COLO829 (cell line): ENCODE data around the gene MGST3.
"Not testable (repeated sequence)": the region's sequence is repeated elsewhere in the genome, so short reads cannot be mapped to it uniquely, and the experiment has no call there.

Experiments used
- DNase-seq: peaks from one replicate; pipeline ENCODE4 v3.0.0; 2012; ENCODE audit warnings: low spot score

The MGST3 gene

GRCh38 chr1:165629848-165630628, 996 bp upstream of the MGST3 start:
- DNase-seq: no peak

GRCh38 chr1:165631342-165632151, 513 bp downstream of the MGST3 start:
- peak; percentile 45 for DNase-seq

GRCh38 chr1:165632152-165632469, 1.1 kb downstream of the MGST3 start:
- DNase-seq: no peak

GRCh38 chr1:165632491-165632890, 1.5 kb downstream of the MGST3 start:
- no peak for DNase-seq

- no peak for DNase-seq
These were observed 2.6 kb downstream of the MGST3 start for GRCh38 chr1:165633614-165634013.

GRCh38 chr1:165634154-165634921, 3.3 kb downstream of the MGST3 start:
- no peak for DNase-seq

- no peak for DNase-seq
These were observed 4.3 kb downstream of the MGST3 start for GRCh38 chr1:165635329-165635728.

GRCh38 chr1:165635823-165636222, 4.8 kb downstream of the MGST3 start:
- DNase-seq: no peak

- DNase-seq: no peak
These were observed 6.4 kb downstream of the MGST3 start for GRCh38 chr1:165637427-165637826.

GRCh38 chr1:165638211-165638610, 7.2 kb downstream of the MGST3 start:
- not testable (repeated sequence) for DNase-seq

GRCh38 chr1:165639821-165640623, 9.0 kb downstream of the MGST3 start:
- no peak for DNase-seq

GRCh38 chr1:165641231-165641987, 10.4 kb downstream of the MGST3 start:
- DNase-seq: no peak

- DNase-seq: no peak
These were observed 13.2 kb downstream of the MGST3 start for GRCh38 chr1:165644064-165644735.

GRCh38 chr1:165645654-165646366, 14.8 kb downstream of the MGST3 start:
- DNase-seq: no peak

GRCh38 chr1:165647517-165647916, 16.5 kb downstream of the MGST3 start:
- DNase-seq: no peak

- no peak for DNase-seq
These were observed 16.9 kb downstream of the MGST3 start for GRCh38 chr1:165647970-165648369.

- DNase-seq: no peak
These were observed 18.0 kb downstream of the MGST3 start for GRCh38 chr1:165648919-165649572.

- no peak for DNase-seq
These were observed 20.1 kb downstream of the MGST3 start for GRCh38 chr1:165650981-165651625.
